HCT116 (cell line): ENCODE data around the gene MSI2. TPM values are rescaled to one million over a fixed set of nuclear protein-coding genes. Genes with fewer than 3 reads are reported as not detected.

ENCODE experiments used
- ATAC-seq: fragments of 200-7000 bp; cut with Tn5 transposase; 2 replicates; pipeline ENCODE4 v1.9.1; 2020; ENCODE audit warnings: mild to moderate bottlenecking, moderate library complexity
- BruUV-seq: library from RNA; stranded (reverse); fragments of 400-500 nt; replicated peaks from 2 replicates; lab custom pipeline; 2021; lab: Mats Ljungman, UMichigan
- CTCF ChIA-PET: fragments of 300-600 bp; sonication (Branson Sonifier 250); formaldehyde crosslinking; loops from one replicate; lab custom pipeline; 2021; ENCODE audit warnings: antibody characterized with exemption; lab: Charles Lee
- POLR2A ChIA-PET: fragments of 300-600, 350-600 bp; sonication (Branson Sonifier 250); formaldehyde crosslinking; loops from one replicate; lab custom pipeline; 2021; ENCODE audit warnings: antibody characterized with exemption; lab: Charles Lee
- RAD21 ChIA-PET, 2 experiments: fragments of 300-600 bp; sonication (Branson Sonifier 250); formaldehyde crosslinking; loops; one replicate each; lab custom pipeline; 2023; ENCODE audit warnings: low total read pairs in 2 of 2; ENCODE audit not compliant: uncharacterized antibody in 2 of 2, unreplicated experiment in 2 of 2, low non-redundant PET in 1 of 2; lab: Charles Lee
- DNase-seq: peaks from one replicate; pipeline ENCODE4 v3.0.0-alpha.2; 2010; ENCODE audit warnings: low read depth, low spot score
- H2AFZ ChIP-seq: fragments of 200-600 bp; shearing (Covaris generic), sonication (generic); 2 replicates; pipeline ENCODE4 v1.6.1; 2017; ENCODE audit warnings: low read depth, mixed run types, mixed read lengths, antibody characterized with exemption, low read length; ENCODE audit not compliant: poor library complexity, severe bottlenecking
- H3K27ac ChIP-seq: 2 replicates; pipeline ENCODE4 v1.5.1; 2012; ENCODE audit warnings: low read depth, low read length
- H3K27me3 ChIP-seq: fragments of 200-600 bp; sonication (generic); 2 replicates; pipeline ENCODE4 v1.6.1; 2016; ENCODE audit warnings: mixed run types, low read length, mixed read lengths; ENCODE audit not compliant: insufficient read depth
- H3K36me3 ChIP-seq, 2 experiments: fragments of 200-500 bp in 1 of 2; fragments of 200-600 bp in 1 of 2; sonication (Bioruptor generic) in 1 of 2; sonication (generic) in 1 of 2; 2 replicates each; pipeline versions ENCODE4 v1.5.1 to v1.6.1; 2014 to 2016; ENCODE audit warnings: low read length in 2 of 2, inconsistent platforms in 1 of 2, mixed read lengths in 1 of 2, mixed run types in 1 of 2; ENCODE audit not compliant: insufficient read depth in 2 of 2, control insufficient read depth in 1 of 2
- H3K4me1 ChIP-seq, 2 experiments: fragments of 200-600 bp in 1 of 2; sonication (generic) in 1 of 2; 2 replicates each; pipeline versions ENCODE4 v1.5.1 to v1.6.1; 2012 to 2017; ENCODE audit warnings: low read length in 2 of 2, inconsistent platforms in 1 of 2, mild to moderate bottlenecking in 1 of 2, mixed read lengths in 1 of 2, mixed run types in 1 of 2, moderate library complexity in 1 of 2; ENCODE audit not compliant: insufficient read depth in 2 of 2, control insufficient read depth in 1 of 2
- H3K4me2 ChIP-seq: fragments of 200-600 bp; sonication (generic); 2 replicates; pipeline ENCODE4 v1.6.1; 2017; ENCODE audit warnings: mixed run types, low read length, mixed read lengths
- H3K4me3 ChIP-seq, 2 experiments: fragments of 200-600 bp in 1 of 2; sonication (generic) in 1 of 2; replicated peaks in 1 of 2; 2 replicates each; pipeline ENCODE4 v1.5.1; 2011 to 2016; ENCODE audit warnings: low read length in 2 of 2, control low read depth in 1 of 2, low read depth in 1 of 2, mild to moderate bottlenecking in 1 of 2, mixed read lengths in 1 of 2, mixed run types in 1 of 2
- H3K79me2 ChIP-seq: fragments of 200-600 bp; sonication (generic); 2 replicates; pipeline ENCODE4 v1.6.1; 2017; ENCODE audit warnings: mild to moderate bottlenecking, mixed run types, low read length, moderate library complexity, mixed read lengths; ENCODE audit not compliant: insufficient read depth
- H3K9ac ChIP-seq: fragments of 200-600 bp; sonication (generic); 2 replicates; pipeline ENCODE4 v1.6.1; 2016; ENCODE audit warnings: low read length, mixed read lengths
- H3K9me2 ChIP-seq: fragments of 200-600 bp; sonication (generic), shearing (Covaris generic); 2 replicates; pipeline ENCODE4 v1.6.1; 2017; ENCODE audit warnings: mixed run types, mild to moderate bottlenecking, moderate library complexity; ENCODE audit not compliant: insufficient read depth
- H3K9me3 ChIP-seq, 2 experiments: fragments of 200-500 bp in 1 of 2; fragments of 200-600 bp in 1 of 2; sonication (Bioruptor generic) in 1 of 2; sonication (generic) in 1 of 2; 2 replicates each; pipeline ENCODE4 v1.6.1; 2014 to 2017; ENCODE audit warnings: low read length in 2 of 2, mixed read lengths in 2 of 2, inconsistent platforms in 1 of 2, low read depth in 1 of 2, mild to moderate bottlenecking in 1 of 2, mixed run types in 1 of 2, moderate library complexity in 1 of 2; ENCODE audit not compliant: control insufficient read depth in 1 of 2, insufficient read depth in 1 of 2
- H4K20me1 ChIP-seq: fragments of 200-600 bp; sonication (generic), shearing (Covaris generic); 2 replicates; pipeline ENCODE4 v1.6.1; 2017; ENCODE audit warnings: mixed run types, mild to moderate bottlenecking, moderate library complexity; ENCODE audit not compliant: insufficient read depth
- CBX3 ChIP-seq: IDR thresholded peaks from 2 replicates; pipeline ENCODE4 v1.6.1; 2012; ENCODE audit warnings: low read depth
- CEBPB ChIP-seq: IDR thresholded peaks from 2 replicates; pipeline ENCODE4 v1.6.1; 2012; ENCODE audit warnings: low read depth
- CTCF ChIP-seq, 3 experiments: fragments of 200-600 bp in 1 of 3; sonication (generic) in 1 of 3; IDR thresholded peaks in 2 of 3; conservative IDR thresholded peaks in 1 of 3; 2 replicates each; pipeline ENCODE4 v1.5.1; 2012 to 2017; ENCODE audit warnings: low read depth in 2 of 3, low read length in 2 of 3, antibody characterized with exemption in 1 of 3, borderline replicate concordance in 1 of 3, control low read depth in 1 of 3, mild to moderate bottlenecking in 1 of 3, mixed read lengths in 1 of 3, mixed run types in 1 of 3, moderate library complexity in 1 of 3; ENCODE audit not compliant: insufficient read depth in 1 of 3
- ELF1 ChIP-seq: IDR thresholded peaks from 2 replicates; pipeline ENCODE4 v1.6.1; 2012; ENCODE audit warnings: low read depth, borderline replicate concordance
- FOSL1 ChIP-seq: IDR thresholded peaks from 2 replicates; pipeline ENCODE4 v1.6.1; 2012; ENCODE audit warnings: low read depth
- RAD21 ChIP-seq: IDR thresholded peaks from 2 replicates; pipeline ENCODE4 v1.6.1; 2012; ENCODE audit warnings: low read depth, mild to moderate bottlenecking
- intact Hi-C: fragments of 100-400 bp; cut with micrococcal nuclease; formaldehyde crosslinking; loops from 2 replicates; pipeline ENCODE4 v1.10.0; 2022
- total RNA-seq: library from RNA; stranded (reverse); gene quantifications from one replicate; pipeline ENCODE4 v1.2.1, GENCODE V29; 2021; ENCODE audit not compliant: unreplicated experiment

MSI2 gene
- total RNA-seq, 1 experiment from 2014 or later, result 137 TPM

- peaks cover 70 to 76% of the 10 kb centered on the region in 2 experiments for H3K4me1 ChIP-seq
- peak overlapping the region; percentile 70 for H3K4me2 ChIP-seq
- no peak overlapping the region for H3K4me3 ChIP-seq
- H4K20me1 ChIP-seq, result no peaks in the 10 kb centered on the region
- no peak for ATAC-seq
- CTCF ChIA-PET, result interaction anchor here (0.9 to 4.2 kb wide), 8 partner anchors 8 to 308 kb away, joined by 3 to 57 read pairs (median 4); no protein-coding TSS in a partner anchor
- TF ChIP-seq ELF1, result no peak
- TF ChIP-seq CTCF (IDR thresholded peaks at IDR 0.05 in 2 of 3, conservative IDR thresholded peaks at IDR 0.05 in 1 of 3; ENCODE audit: borderline replicate concordance in 1 of 3, insufficient read depth in 1 of 3, low read depth in 2 of 3, low read length in 2 of 3), result no peak
- no peak for TF ChIP-seq RAD21
- TF ChIP-seq CBX3, result no peak
- no peak for TF ChIP-seq CEBPB
- no peak for TF ChIP-seq FOSL1
- TF ChIP-seq, all 23 proteins: peak for 0
- H3K36me3 ChIP-seq, result no peaks in the 10 kb centered on the region
- H3K27ac ChIP-seq, result peak overlapping the region; percentile 86
- H3K9me3 ChIP-seq, result no peaks in the 10 kb centered on the region
- ChIA-PET POLR2A (interaction anchor here (0.7 to 1.3 kb wide), 3 partner anchors 32 to 355 kb away, joined by 3 to 4 read pairs (median 3); partner anchors contain the start of gene AKAP1), RAD21 (interaction anchor here (1.1 to 2.5 kb wide), 3 partner anchors 16 to 196 kb away, joined by 3 to 15 read pairs (median 12); no protein-coding TSS in a partner anchor)
- H3K27me3 ChIP-seq, result no peaks in the 10 kb centered on the region
- H3K9me2 ChIP-seq, result no peaks in the 10 kb centered on the region
- H3K79me2 ChIP-seq, result peaks cover 27% of the 10 kb centered on the region; the same call in 1 of the 2 replicates
- intact Hi-C loops, result loop anchor here (1.0 to 5.0 kb wide), 3 partner anchors 182 to 309 kb away; partner anchors contain the start of gene MSI2
- no TSS peak for BruUV-seq
- no peak overlapping the region for H2AFZ ChIP-seq
- peak overlapping the region; percentile 36; the same call in 1 of the 2 replicates for H3K9ac ChIP-seq
- DNase-seq, result no peak
Observed at GRCh38 chr17:57439651-57440050, 183.3 kb downstream of the MSI2 start.
